HG02885 (cell line): ENCODE measurements around the gene LSM7.

Experiments used
- ATAC-seq: cut with Tn5 transposase; IDR thresholded peaks from one replicate; pipeline ENCODE4 v1.9.1; 2021; ENCODE audit warnings: mild to moderate bottlenecking; ENCODE audit not compliant: unreplicated experiment, poor library complexity

LSM7 gene

DNA sequence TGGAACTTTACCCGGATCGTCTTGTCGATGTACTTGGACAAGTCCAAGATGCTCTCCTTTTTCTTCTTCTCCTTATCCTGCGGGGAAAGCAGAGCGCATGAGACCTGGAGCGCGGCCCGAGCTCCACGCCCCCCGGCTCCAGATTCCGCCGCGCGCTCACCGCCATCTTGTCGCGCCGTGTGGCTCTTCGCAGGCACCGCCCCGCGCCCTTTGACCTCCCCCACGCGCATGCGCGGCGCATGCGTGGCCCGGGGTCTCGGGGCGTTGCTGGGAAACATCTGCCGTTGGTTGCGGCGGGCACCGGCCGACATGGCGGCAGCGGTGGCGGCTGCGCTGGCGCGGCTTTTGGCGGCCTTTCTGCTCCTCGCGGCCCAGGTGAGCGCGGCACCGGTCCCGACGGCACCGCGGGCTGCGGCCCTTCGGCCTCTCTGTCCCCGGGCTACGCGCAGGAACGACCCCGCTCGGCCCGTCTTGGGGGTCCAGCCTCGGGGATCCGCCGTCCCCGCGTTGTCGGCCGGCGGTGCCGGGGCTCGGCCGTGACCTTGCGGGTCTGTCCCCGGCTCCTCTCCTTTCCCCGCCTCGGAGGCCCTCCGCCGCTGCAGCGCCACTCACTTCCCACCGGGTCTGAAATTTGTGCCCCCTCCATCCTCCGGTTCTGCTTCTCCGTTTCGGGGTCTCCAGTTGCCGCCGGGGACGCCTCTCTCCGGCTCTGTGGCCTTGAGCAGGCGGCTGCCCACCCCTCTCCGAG is at the start of gene LSM7, which contains the start of gene SPPL2B:
TSS of gene LSM7 (minus strand) at position 186 of the 748 bp plus-strand sequence. CDS start at position 166, 20 bp downstream.
TSS of gene SPPL2B (plus strand) at position 284 of the 748 bp plus-strand sequence. CDS start at position 310, 26 bp downstream.
- ATAC-seq = peak; percentile 76

DNA sequence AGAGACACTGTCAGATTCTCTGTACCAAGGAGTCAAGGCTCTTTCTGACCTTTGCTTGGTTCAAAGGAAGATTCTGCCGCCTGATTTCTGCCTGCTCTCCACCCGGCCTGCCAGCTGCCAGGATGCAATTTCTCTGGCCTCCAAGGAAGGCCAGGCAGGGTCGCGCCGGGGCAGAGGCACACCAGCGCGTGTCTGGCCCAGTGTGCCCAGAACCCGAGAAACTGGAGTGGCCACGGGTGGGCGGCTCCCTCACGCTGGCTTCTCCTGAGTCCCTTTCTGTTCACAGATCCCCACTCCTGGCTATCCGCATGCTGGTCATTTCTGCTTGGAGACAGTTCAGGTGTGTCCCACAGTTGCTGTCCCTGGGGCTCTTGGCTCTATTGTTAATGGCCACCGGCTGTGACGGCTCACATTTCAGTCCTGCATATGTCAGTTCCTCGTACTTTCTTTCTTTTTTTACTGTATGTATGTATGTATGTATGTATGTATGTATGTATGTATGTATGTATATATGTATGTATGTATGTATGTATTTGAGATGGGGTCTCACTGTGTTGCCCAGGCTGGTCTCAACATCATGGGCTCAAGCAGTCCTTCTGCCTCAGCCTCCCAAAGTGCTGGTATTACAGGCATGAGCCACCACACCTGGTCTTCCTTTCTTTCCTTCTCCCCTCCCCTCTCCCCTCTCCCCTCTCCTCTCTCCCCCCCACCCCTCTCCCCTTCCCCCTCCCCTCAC is 48.6 kb upstream of the LSM7 start:
- no peak for ATAC-seq

GRCh38 chr19:2375353-2376121 is 47.2 kb upstream of the LSM7 start:
- ATAC-seq = no peak

GRCh38 chr19:2374808-2375207 is 46.4 kb upstream of the LSM7 start:
- ATAC-seq = no peak

GRCh38 chr19:2372076-2372612 is 43.8 kb upstream of the LSM7 start:
- no peak for ATAC-seq

- no peak for ATAC-seq
Observed at GRCh38 chr19:2371656-2372055, 43.3 kb upstream of the LSM7 start.

DNA sequence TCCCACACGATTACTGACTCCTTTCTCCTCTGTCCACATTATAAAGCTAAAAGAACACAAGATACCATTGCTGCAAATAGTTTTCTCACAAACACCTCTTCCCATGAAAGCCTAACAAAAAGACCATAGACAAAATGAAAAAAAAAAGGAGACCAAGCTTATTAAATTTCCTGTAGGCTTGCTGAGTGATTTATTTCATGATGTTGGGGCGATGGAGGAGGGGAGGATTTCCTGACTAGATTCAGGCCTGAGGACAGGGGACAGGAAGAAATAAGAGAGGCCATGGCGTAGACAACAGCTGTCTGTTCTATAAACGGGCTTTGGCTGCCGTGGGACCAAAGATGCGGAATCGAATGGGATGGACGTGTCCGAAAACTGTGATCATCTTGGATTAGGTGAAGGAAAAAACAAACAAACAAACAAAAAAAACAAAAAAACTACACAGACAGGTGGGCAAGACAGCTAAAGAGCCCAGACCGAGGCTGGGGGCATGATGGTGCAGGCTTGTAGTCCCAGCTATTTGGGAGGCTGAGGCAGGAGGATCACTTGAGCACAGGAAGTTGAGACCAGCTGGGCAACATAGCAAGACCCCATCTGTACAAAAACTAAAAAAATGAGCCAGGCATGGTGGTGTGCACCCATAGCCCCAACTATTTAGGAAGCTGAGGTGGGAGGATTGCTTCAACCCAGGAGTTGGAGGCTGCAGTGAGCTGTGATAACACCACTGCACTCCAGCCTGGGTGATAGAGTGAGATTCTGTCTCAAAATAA is 37.0 kb upstream of the LSM7 start:
- no peak for ATAC-seq

- ATAC-seq = no peak
Observed at GRCh38 chr19:2363419-2363818, 35.0 kb upstream of the LSM7 start.

- no peak for ATAC-seq
Observed at GRCh38 chr19:2362970-2363300, 34.5 kb upstream of the LSM7 start.

GRCh38 chr19:2362046-2362969 is 33.9 kb upstream of the LSM7 start:
- no peak for ATAC-seq

DNA sequence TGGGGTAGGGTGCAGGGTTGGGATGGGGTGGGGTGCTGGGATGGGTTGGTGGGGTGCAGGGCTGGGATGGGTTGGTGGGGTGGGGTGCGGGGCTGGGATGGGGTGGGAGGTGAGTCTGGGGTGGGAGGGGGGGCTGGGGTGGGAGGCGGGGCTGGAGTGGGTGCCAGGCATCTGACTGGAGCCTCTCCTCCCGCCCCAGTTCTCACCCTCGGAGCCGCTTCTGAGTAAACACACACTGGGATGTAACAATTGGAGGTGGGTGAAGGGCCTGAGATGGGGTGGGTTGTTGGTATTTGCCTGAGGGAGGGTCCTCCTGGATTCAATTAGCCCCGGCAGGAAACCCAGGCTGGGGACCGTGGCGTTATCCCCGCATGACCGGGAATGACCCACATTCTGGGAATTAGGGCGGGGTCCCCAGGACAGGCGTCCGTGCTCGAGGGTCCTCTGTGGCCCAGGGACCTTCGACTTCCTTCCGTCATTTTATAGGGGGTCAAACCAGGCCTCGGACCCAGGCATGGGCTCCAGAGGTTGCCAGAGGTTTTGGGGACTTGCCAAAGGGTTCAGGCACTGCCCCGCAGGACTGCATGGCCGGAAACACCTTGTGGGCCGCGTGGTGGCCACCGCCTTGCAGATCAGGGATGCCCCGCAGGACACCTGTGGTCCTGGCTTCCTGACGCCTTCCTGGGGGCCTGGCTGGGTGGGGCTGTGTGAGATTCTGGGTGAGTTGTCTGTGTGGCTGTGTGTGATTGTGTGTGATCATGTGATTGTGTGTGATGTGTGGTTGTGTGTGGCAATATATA is 33.1 kb upstream of the LSM7 start:
- ATAC-seq = no peak

- ATAC-seq = no peak
Observed at GRCh38 chr19:2360833-2361232, 32.4 kb upstream of the LSM7 start.

GRCh38 chr19:2359992-2360685 is 31.8 kb upstream of the LSM7 start, which contains the start of gene TMPRSS9:
Gene TMPRSS9 (plus strand): TSS chr19:2360265. CDS start chr19:2389786, 29,521 bp downstream.
- ATAC-seq = no peak

DNA sequence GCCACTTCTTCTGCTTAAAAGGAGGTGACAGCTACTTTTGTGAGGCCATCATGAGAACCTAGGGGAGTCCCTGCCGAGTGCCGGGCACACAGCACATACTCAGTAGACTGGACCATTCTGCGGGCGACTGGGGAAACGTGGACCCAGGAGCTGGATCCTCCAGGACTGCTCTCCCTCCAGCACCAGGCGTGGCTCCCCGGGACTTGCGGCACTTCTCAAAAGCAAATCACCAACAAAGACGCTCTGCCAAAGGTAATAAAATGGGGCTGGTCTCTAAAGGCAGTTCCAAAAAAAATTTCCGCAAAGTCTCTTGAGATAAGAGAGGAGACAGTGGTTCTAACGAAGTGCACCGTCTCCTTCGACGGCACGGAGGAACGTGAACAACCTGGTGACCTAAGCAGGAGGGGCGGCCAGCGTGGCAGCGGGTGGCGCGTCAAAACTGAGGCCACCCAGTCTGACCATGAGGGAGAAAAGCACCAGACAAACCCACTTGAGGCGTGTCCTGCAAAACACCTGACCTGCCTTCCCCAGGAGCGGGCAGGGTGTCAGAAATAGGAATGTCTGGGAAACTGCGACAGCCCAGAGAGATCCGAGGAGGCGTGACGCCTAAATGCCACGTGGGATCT is 30.3 kb upstream of the LSM7 start:
- ATAC-seq = no peak

- ATAC-seq = no peak
Observed at GRCh38 chr19:2357279-2358206, 29.2 kb upstream of the LSM7 start.

DNA sequence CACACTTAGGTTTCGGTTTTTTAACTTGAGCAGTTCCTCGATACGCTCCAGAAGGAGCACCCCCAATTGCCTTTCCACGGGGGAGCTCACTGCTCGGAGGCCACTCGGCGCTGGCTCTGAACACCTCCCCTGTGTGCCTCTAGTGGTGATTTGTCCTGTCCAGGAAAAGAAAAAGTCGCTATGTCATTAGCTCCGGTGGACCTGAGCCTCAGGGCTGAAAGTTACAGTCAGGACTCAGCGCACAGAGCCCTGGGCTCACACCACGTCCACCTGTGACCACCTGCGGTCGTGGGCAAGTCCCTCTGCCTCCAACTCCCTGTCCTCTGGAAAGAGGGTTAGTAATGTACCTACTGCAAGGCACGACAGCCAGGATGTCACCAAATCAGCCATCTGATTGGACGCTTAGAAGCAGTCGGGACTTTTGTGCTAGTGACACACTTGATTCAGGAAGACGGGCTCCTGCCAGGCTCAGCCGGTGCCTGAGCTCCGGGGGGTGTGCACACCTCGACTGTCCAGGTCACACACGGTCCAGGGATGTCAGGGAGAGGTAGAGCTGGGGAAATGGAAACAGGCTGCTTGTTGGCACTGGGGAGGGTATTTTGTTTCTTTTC is 27.8 kb upstream of the LSM7 start:
- ATAC-seq = no peak
